Upper lobe of right lung (tissue), 1 donor: Measurements from ENCODE around the gene POFUT2. TPM values are rescaled to one million over a fixed set of nuclear protein-coding genes. Genes with fewer than 3 reads are reported as not detected.

Experiments used
- ATAC-seq: fragments of 200-7000 bp; cut with Tn5 transposase; one replicate; pipeline ENCODE4 v1.9.1; 2020; ENCODE audit warnings: mild to moderate bottlenecking, moderate library complexity
- DNase-seq: peaks from one replicate; pipeline ENCODE4 v3.0.0-alpha.2; 2020
- H3K27ac ChIP-seq: fragments of 200-600 bp; one replicate; pipeline ENCODE4 v1.8.0; 2022
- H3K27me3 ChIP-seq: fragments of 200-600 bp; one replicate; pipeline ENCODE4 v1.8.0; 2022; ENCODE audit warnings: mild to moderate bottlenecking
- H3K36me3 ChIP-seq: fragments of 200-600 bp; one replicate; pipeline ENCODE4 v1.8.0; 2022
- H3K4me1 ChIP-seq: fragments of 200-600 bp; one replicate; pipeline ENCODE4 v1.8.0; 2022
- H3K4me3 ChIP-seq: fragments of 200-600 bp; one replicate; pipeline ENCODE4 v1.8.0; 2022; ENCODE audit warnings: mild to moderate bottlenecking
- H3K9me3 ChIP-seq: fragments of 200-600 bp; one replicate; pipeline ENCODE4 v1.8.0; 2022
- CTCF ChIP-seq: fragments of 200-600 bp; IDR thresholded peaks from one replicate; pipeline ENCODE4 v1.8.0; 2022; ENCODE audit warnings: antibody characterized with exemption
- intact Hi-C: fragments of 100-400 bp; cut with DNase I; formaldehyde crosslinking; loops from one replicate; pipeline ENCODE4 v1.11.0; 2022
- total RNA-seq: library from RNA; stranded (reverse); fragmentation: NEBNext Ultra II Directional; extraction: Animal tissue kit (Norgen Biotek cat#: 25700); gene quantifications from one replicate; pipeline ENCODE4 v1.2.1, GENCODE V29; 2021
- donor health status: DM: no; HTN: yes; CAD: no; lungs with severe emphysema.

Gene POFUT2
- total RNA-seq, 1 donor from 2014 or later: 29.0 TPM

GRCh38 chr21:45305836-45306235 is 18.1 kb upstream of the POFUT2 start:
- no peaks in the 10 kb centered on the region for H3K27me3 ChIP-seq
- H3K4me3 ChIP-seq: no peak overlapping the region
- no peak for TF ChIP-seq CTCF
- DNase-seq (no peak), ATAC-seq (no peak)
- peaks cover 61% of the 10 kb centered on the region for H3K4me1 ChIP-seq
- intact Hi-C loops: no loop called here
- H3K27ac ChIP-seq: peak overlapping the region; percentile 70
- no peaks in the 10 kb centered on the region for H3K9me3 ChIP-seq
- H3K36me3 ChIP-seq: no peaks in the 10 kb centered on the region

GRCh38 chr21:45304945-45305344 is 17.2 kb upstream of the POFUT2 start:
- Histone ChIP-seq H3K27ac (no peak overlapping the region), H3K9me3 (no peaks in the 10 kb centered on the region), H3K4me1 (peaks cover 64% of the 10 kb centered on the region), H3K27me3 (no peaks in the 10 kb centered on the region), H3K36me3 (no peaks in the 10 kb centered on the region), H3K4me3 (no peak overlapping the region)
- intact Hi-C loops: no loop called here
- no peak for ATAC-seq
- no peak for TF ChIP-seq CTCF
- no peak for DNase-seq

- intact Hi-C loops: no loop called here
- no peak for TF ChIP-seq CTCF
- Histone ChIP-seq H3K4me3 (no peak overlapping the region), H3K36me3 (no peaks in the 10 kb centered on the region), H3K27me3 (no peaks in the 10 kb centered on the region), H3K4me1 (peaks cover 66% of the 10 kb centered on the region), H3K9me3 (no peaks in the 10 kb centered on the region), H3K27ac (peak overlapping the region; percentile 17)
- ATAC-seq: no peak
- DNase-seq: no peak
Observed at GRCh38 chr21:45304476-45304830, 16.8 kb upstream of the POFUT2 start.

GRCh38 chr21:45303751-45304475 is 16.2 kb upstream of the POFUT2 start:
- TF ChIP-seq CTCF: no peak
- Histone ChIP-seq H3K27ac (peak overlapping the region; percentile 17), H3K27me3 (no peaks in the 10 kb centered on the region), H3K36me3 (no peaks in the 10 kb centered on the region), H3K9me3 (no peaks in the 10 kb centered on the region), H3K4me1 (peaks cover 61% of the 10 kb centered on the region), H3K4me3 (no peak overlapping the region)
- no peak for ATAC-seq
- DNase-seq: no peak
- intact Hi-C loops: no loop called here

GRCh38 chr21:45303091-45303615 is 15.5 kb upstream of the POFUT2 start:
- intact Hi-C loops: no loop called here
- peak overlapping the region; percentile 87 for H3K27ac ChIP-seq
- DNase-seq: peak; percentile 59
- H3K36me3 ChIP-seq: no peaks in the 10 kb centered on the region
- peaks cover 53% of the 10 kb centered on the region for H3K4me1 ChIP-seq
- no peaks in the 10 kb centered on the region for H3K27me3 ChIP-seq
- no peak overlapping the region for H3K4me3 ChIP-seq
- no peaks in the 10 kb centered on the region for H3K9me3 ChIP-seq
- no peak for TF ChIP-seq CTCF
- no peak for ATAC-seq
